ENCODE measurements around the gene INS.

Gene INS

DNA sequence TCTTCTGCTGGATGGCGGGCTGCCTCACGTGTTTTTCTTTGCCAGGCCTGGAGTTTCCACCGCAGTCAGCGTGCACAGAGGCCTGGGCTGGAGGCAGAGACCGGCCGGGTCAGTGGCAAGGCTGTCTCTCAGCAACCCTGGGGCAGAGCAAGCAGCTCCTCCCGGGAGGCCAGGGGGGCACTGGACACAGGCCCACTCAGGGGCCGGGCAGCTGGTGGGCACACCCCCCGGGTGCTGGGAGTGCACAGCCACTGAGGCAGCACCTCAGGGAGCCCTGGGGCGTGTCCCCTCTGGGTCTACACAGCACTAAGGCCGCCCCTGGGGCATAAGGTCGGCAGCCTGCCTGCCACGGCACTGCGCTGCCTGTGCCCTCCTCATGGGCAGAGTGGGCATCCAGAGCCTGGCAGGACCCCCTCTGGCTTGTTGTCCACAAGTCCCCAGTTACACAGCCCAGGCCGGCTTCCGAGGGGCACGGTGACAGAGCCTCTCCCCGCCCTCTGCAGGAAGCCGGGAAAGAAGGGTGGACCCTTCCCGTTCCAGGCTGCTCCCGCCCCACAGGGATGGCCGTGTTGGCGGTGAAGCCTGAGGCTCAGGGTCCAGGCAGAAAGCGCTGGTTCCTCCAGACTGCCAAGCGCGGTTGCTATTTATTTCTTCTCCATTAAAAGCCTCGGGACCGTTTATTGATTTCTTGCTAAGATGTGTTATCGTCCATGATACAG is 29.1 kb upstream of the INS start:
- Histone ChIP-seq H3K9me3 (ENCODE audit: control insufficient read depth in 2 of 2, low read length in 2 of 2) (no peaks in the 10 kb centered on the region), H3K9ac (ENCODE audit: low read length in 2 of 2) (no peak overlapping the region), H3K4me1 (ENCODE audit: control insufficient read depth, insufficient read depth, low read length) (peaks cover under 1% of the 10 kb centered on the region), H3K27ac (ENCODE audit: low read length) (no peak overlapping the region), H3K4me3 (ENCODE audit: low read length in 2 of 2) (no peak overlapping the region), H3K36me3 (ENCODE audit: control insufficient read depth in 2 of 2, insufficient read depth in 2 of 2, low read length in 2 of 2) (no peaks in the 10 kb centered on the region), H3K27me3 (ENCODE audit: control insufficient read depth in 1 of 2, insufficient read depth in 2 of 2, low read length in 2 of 2) (peaks cover 18 to 26% of the 10 kb centered on the region in 2 donors)

- Histone ChIP-seq H3K9me3 (ENCODE audit: control insufficient read depth in 2 of 2, low read length in 2 of 2) (no peaks in the 10 kb centered on the region), H3K27me3 (ENCODE audit: control insufficient read depth in 1 of 2, insufficient read depth in 2 of 2, low read length in 2 of 2) (peaks cover 16 to 26% of the 10 kb centered on the region in 2 donors), H3K4me1 (ENCODE audit: control insufficient read depth, insufficient read depth, low read length) (peaks cover 2% of the 10 kb centered on the region), H3K27ac (ENCODE audit: low read length) (no peak overlapping the region), H3K4me3 (ENCODE audit: low read length in 2 of 2) (no peak overlapping the region), H3K9ac (ENCODE audit: low read length in 2 of 2) (no peak overlapping the region), H3K36me3 (ENCODE audit: control insufficient read depth in 2 of 2, insufficient read depth in 2 of 2, low read length in 2 of 2) (no peaks in the 10 kb centered on the region)
These were observed 27.7 kb upstream of the INS start for GRCh38 chr11:2188745-2189144.

GRCh38 chr11:2187280-2187707 is 26.3 kb upstream of the INS start:
- H3K9ac ChIP-seq (ENCODE audit: low read length in 2 of 2): no peak overlapping the region
- H3K4me1 ChIP-seq (ENCODE audit: control insufficient read depth, insufficient read depth, low read length): peaks cover 2% of the 10 kb centered on the region
- H3K9me3 ChIP-seq (ENCODE audit: control insufficient read depth in 2 of 2, low read length in 2 of 2): no peaks in the 10 kb centered on the region
- H3K27ac ChIP-seq (ENCODE audit: low read length): no peak overlapping the region
- peaks cover 16 to 26% of the 10 kb centered on the region in 2 donors for H3K27me3 ChIP-seq (ENCODE audit: control insufficient read depth in 1 of 2, insufficient read depth in 2 of 2, low read length in 2 of 2)
- H3K4me3 ChIP-seq (ENCODE audit: low read length in 2 of 2): no peak overlapping the region
- H3K36me3 ChIP-seq (ENCODE audit: control insufficient read depth in 2 of 2, insufficient read depth in 2 of 2, low read length in 2 of 2): no peaks in the 10 kb centered on the region

DNA sequence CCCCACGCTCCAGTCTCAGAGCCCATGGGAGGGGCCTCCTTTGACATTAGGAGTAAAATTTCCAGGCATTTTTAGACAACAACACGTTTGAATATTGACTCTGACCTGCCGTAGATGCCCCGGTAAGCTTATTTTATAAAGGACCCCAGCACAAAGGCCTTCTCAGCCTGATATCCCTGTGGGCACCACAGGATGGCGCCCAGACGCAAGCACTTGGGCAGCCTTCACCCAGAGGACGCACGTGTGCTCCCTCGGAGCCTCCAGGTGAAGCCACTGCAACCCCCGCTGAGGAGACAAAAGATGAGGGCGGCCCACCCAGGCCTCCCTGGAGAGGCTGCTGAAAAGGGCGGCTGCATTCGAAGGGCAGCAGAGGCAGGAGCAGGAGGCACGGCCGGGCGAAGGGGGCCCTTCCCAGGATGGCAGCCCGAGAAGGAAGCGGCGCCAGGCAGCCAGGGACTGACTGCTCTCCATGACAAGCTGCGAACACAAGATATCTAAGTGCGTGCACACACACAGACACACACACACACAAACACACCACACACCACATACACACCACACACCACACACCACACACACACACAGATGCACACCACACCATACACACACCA is 25.8 kb upstream of the INS start:
- H3K27me3 ChIP-seq (ENCODE audit: control insufficient read depth in 1 of 2, insufficient read depth in 2 of 2, low read length in 2 of 2): peaks cover 18 to 26% of the 10 kb centered on the region in 2 donors
- peaks cover 2% of the 10 kb centered on the region for H3K4me1 ChIP-seq (ENCODE audit: control insufficient read depth, insufficient read depth, low read length)
- H3K27ac ChIP-seq (ENCODE audit: low read length): no peak overlapping the region
- no peak overlapping the region for H3K9ac ChIP-seq (ENCODE audit: low read length in 2 of 2)
- no peak overlapping the region for H3K4me3 ChIP-seq (ENCODE audit: low read length in 2 of 2)
- no peaks in the 10 kb centered on the region for H3K9me3 ChIP-seq (ENCODE audit: control insufficient read depth in 2 of 2, low read length in 2 of 2)
- no peaks in the 10 kb centered on the region for H3K36me3 ChIP-seq (ENCODE audit: control insufficient read depth in 2 of 2, insufficient read depth in 2 of 2, low read length in 2 of 2)

- peaks cover 17 to 23% of the 10 kb centered on the region in 2 donors for H3K27me3 ChIP-seq (ENCODE audit: control insufficient read depth in 1 of 2, insufficient read depth in 2 of 2, low read length in 2 of 2)
These were observed 24.5 kb upstream of the INS start for GRCh38 chr11:2185324-2186085.

GRCh38 chr11:2182692-2183474 is 21.9 kb upstream of the INS start:
- no peaks in the 10 kb centered on the region for H3K36me3 ChIP-seq (ENCODE audit: control insufficient read depth in 2 of 2, insufficient read depth in 2 of 2, low read length in 2 of 2)
- H3K4me3 ChIP-seq (ENCODE audit: low read length in 2 of 2): no peak overlapping the region
- H3K9ac ChIP-seq (ENCODE audit: low read length in 2 of 2): no peak overlapping the region
- no peaks in the 10 kb centered on the region for H3K9me3 ChIP-seq (ENCODE audit: control insufficient read depth in 2 of 2, low read length in 2 of 2)
- peaks cover 16 to 19% of the 10 kb centered on the region in 2 donors for H3K27me3 ChIP-seq (ENCODE audit: control insufficient read depth in 1 of 2, insufficient read depth in 2 of 2, low read length in 2 of 2)
- peaks cover 2% of the 10 kb centered on the region for H3K4me1 ChIP-seq (ENCODE audit: control insufficient read depth, insufficient read depth, low read length)
- H3K27ac ChIP-seq (ENCODE audit: low read length): no peak overlapping the region

More at GRCh38 chr11:2185324-2186085, 24.5 kb upstream of the INS start:
- no peak overlapping the region for H3K9ac ChIP-seq (ENCODE audit: low read length in 2 of 2)
- no peak overlapping the region for H3K27ac ChIP-seq (ENCODE audit: low read length)
- no peaks in the 10 kb centered on the region for H3K9me3 ChIP-seq (ENCODE audit: control insufficient read depth in 2 of 2, low read length in 2 of 2)
- no peaks in the 10 kb centered on the region for H3K36me3 ChIP-seq (ENCODE audit: control insufficient read depth in 2 of 2, insufficient read depth in 2 of 2, low read length in 2 of 2)
- peaks cover 2% of the 10 kb centered on the region for H3K4me1 ChIP-seq (ENCODE audit: control insufficient read depth, insufficient read depth, low read length)
- H3K4me3 ChIP-seq (ENCODE audit: low read length in 2 of 2): no peak overlapping the region

GRCh38 chr11:2182075-2182474 is 21.1 kb upstream of the INS start:
- H3K4me1 ChIP-seq (ENCODE audit: control insufficient read depth, insufficient read depth, low read length): peaks cover 2% of the 10 kb centered on the region
- H3K36me3 ChIP-seq (ENCODE audit: control insufficient read depth in 2 of 2, insufficient read depth in 2 of 2, low read length in 2 of 2): no peaks in the 10 kb centered on the region
- H3K9ac ChIP-seq (ENCODE audit: low read length in 2 of 2): no peak overlapping the region
- H3K9me3 ChIP-seq (ENCODE audit: control insufficient read depth in 2 of 2, low read length in 2 of 2): no peaks in the 10 kb centered on the region
- H3K27ac ChIP-seq (ENCODE audit: low read length): no peak overlapping the region
- peaks cover 14 to 16% of the 10 kb centered on the region in 2 donors for H3K27me3 ChIP-seq (ENCODE audit: control insufficient read depth in 1 of 2, insufficient read depth in 2 of 2, low read length in 2 of 2)
- no peak overlapping the region for H3K4me3 ChIP-seq (ENCODE audit: low read length in 2 of 2)

GRCh38 chr11:2180789-2181370 is 19.9 kb upstream of the INS start:
- no peak overlapping the region for H3K4me3 ChIP-seq (ENCODE audit: low read length in 2 of 2)
- H3K9me3 ChIP-seq (ENCODE audit: control insufficient read depth in 2 of 2, low read length in 2 of 2): no peaks in the 10 kb centered on the region
- peaks cover 2% of the 10 kb centered on the region for H3K4me1 ChIP-seq (ENCODE audit: control insufficient read depth, insufficient read depth, low read length)
- no peak overlapping the region for H3K27ac ChIP-seq (ENCODE audit: low read length)
- H3K27me3 ChIP-seq (ENCODE audit: control insufficient read depth in 1 of 2, insufficient read depth in 2 of 2, low read length in 2 of 2): peaks cover 6 to 14% of the 10 kb centered on the region in 2 donors
- H3K9ac ChIP-seq (ENCODE audit: low read length in 2 of 2): no peak overlapping the region
- no peaks in the 10 kb centered on the region for H3K36me3 ChIP-seq (ENCODE audit: control insufficient read depth in 2 of 2, insufficient read depth in 2 of 2, low read length in 2 of 2)

DNA sequence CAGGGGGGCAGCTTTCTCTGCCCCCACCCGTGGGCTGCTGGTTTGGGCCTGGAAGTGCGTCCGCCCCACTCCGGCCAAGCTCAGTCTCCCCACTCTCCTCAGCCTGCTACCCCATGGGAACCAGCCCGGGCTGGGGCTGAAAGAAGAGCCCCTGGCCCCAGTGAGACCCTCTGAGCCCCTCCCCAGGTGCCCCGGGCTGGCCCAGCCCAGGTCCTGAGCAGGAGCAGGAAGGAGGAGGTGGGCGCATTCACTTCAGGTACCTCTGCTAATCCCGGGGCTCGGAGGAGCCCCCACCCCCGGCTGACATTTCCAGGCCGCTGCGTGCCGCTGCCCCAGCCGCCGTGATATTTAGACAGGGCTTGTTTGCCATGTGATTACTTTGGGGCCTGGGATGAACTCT is 19.3 kb upstream of the INS start:
- Histone ChIP-seq H3K27me3 (ENCODE audit: control insufficient read depth in 1 of 2, insufficient read depth in 2 of 2, low read length in 2 of 2) (peaks cover 1 to 13% of the 10 kb centered on the region in 2 donors), H3K27ac (ENCODE audit: low read length) (no peak overlapping the region), H3K9ac (ENCODE audit: low read length in 2 of 2) (no peak overlapping the region), H3K4me3 (ENCODE audit: low read length in 2 of 2) (no peak overlapping the region), H3K4me1 (ENCODE audit: control insufficient read depth, insufficient read depth, low read length) (peaks cover 2% of the 10 kb centered on the region), H3K9me3 (ENCODE audit: control insufficient read depth in 2 of 2, low read length in 2 of 2) (no peaks in the 10 kb centered on the region), H3K36me3 (ENCODE audit: control insufficient read depth in 2 of 2, insufficient read depth in 2 of 2, low read length in 2 of 2) (no peaks in the 10 kb centered on the region)

- H3K4me1 ChIP-seq (ENCODE audit: control insufficient read depth, insufficient read depth, low read length): no peaks in the 10 kb centered on the region
- no peak overlapping the region for H3K4me3 ChIP-seq (ENCODE audit: low read length in 2 of 2)
- H3K9ac ChIP-seq (ENCODE audit: low read length in 2 of 2): no peak overlapping the region
- H3K36me3 ChIP-seq (ENCODE audit: control insufficient read depth in 2 of 2, insufficient read depth in 2 of 2, low read length in 2 of 2): no peaks in the 10 kb centered on the region
- no peaks in the 10 kb centered on the region for H3K9me3 ChIP-seq (ENCODE audit: control insufficient read depth in 2 of 2, low read length in 2 of 2)
- peaks cover 0 to 10% of the 10 kb centered on the region in 2 donors for H3K27me3 ChIP-seq (ENCODE audit: control insufficient read depth in 1 of 2, insufficient read depth in 2 of 2, low read length in 2 of 2)
- H3K27ac ChIP-seq (ENCODE audit: low read length): no peak overlapping the region
These were observed 18.5 kb upstream of the INS start for GRCh38 chr11:2179516-2179915.

Measured in stomach smooth muscle (tissue), 2 donors.